ENCODE data around the gene EBF3.

GRCh38 chr10:129993621-129994020, 29.5 kb upstream of the EBF3 start:
- TF ChIP-seq MAX (IDR thresholded peaks at IDR 0.05) (no peak), EP300 (IDR thresholded peaks at IDR 0.05; ENCODE audit: borderline replicate concordance) (no peak), CEBPB (IDR thresholded peaks at IDR 0.05) (no peak), TAF1 (IDR thresholded peaks at IDR 0.05; ENCODE audit: low read depth) (no peak), TCF12 (IDR thresholded peaks at IDR 0.05; ENCODE audit: low read depth) (no peak), YY1 (IDR thresholded peaks at IDR 0.05; ENCODE audit: low read depth) (no peak), ZBTB7A (IDR thresholded peaks at IDR 0.05; ENCODE audit: low read depth) (no peak), CREB1 (IDR thresholded peaks at IDR 0.05; ENCODE audit: low read depth) (no peak), RAD21 (IDR thresholded peaks at IDR 0.05; ENCODE audit: low read depth) (no peak), EGR1 (IDR thresholded peaks at IDR 0.05) (no peak)

Measured in Ishikawa (cell line).